ENCODE data around the gene RWDD3.

The RWDD3 gene

DNA sequence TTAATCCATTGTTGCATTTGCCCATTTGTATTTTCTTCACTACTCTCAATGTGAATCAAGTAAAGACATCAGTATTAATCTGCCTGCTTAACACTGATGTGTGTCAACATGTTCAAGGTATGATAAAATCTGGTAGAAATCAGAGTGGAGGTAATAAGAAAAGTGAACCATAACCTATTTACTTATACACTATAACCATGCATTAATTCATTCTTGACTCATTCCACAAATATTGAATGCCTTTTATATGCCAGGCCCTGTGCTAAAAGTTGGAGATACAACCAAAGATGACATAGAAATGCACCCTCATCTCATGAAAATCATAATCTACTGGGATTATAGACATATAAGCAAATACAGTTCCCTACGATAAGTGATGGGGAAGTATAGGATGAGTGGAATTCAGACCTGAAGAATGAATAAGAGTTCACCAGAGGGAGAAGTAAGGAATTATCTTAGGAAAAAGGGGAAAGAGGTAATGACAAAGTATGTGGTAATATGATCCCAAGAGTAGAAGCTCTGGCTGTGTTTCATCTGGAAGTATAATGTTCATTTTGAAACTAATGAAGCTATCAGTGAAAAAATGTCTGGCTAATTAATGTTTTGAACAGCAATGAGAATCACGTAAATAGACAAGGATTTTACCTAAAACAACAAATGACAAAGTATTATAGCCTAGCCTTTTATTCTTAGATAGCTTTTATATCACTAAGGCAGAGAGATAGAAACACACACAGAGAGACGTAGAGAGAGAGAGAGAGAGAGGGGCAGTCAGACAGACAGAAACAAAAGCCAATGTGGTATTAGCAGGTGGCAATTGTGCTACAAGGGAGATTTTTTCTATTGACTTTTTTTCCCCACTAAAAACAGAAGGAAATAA, 7.0 kb upstream of the RWDD3 start:
- no peak overlapping the region for H3K4me3 ChIP-seq (ENCODE audit: low read depth, low read length)
- no peak for DNase-seq (ENCODE audit: low read depth)
- in situ Hi-C loops (cut with HindIII; ENCODE audit: low sequenced_read_pairs): loop anchor here (5.0 to 25.0 kb wide), 2 partner anchors 145 to 315 kb away; no protein-coding TSS in a partner anchor
- no peak for TF ChIP-seq CTCF (IDR thresholded peaks at IDR 0.05; ENCODE audit: low read depth, low read length, missing control alignments)

DNA sequence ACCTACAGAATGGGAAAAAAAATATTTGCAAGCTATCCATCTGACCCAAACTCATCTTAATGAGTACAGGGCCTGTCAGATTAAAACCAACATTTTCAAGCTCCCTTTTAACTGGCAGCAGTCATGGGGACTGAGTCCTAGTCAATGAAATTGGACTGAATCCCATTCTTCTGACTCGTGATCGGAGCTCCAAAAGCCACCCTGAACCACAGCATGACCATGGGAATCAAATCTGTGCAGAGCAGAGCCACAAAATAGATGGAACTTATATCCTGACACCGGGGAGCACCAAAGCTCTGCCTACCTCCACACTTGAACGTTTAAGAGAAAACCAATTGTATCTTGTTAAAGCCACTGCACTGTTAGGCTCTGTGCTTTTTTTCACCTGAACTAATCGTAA, 5.0 kb upstream of the RWDD3 start:
- no peak for DNase-seq (ENCODE audit: low read depth)
- TF ChIP-seq CTCF (IDR thresholded peaks at IDR 0.05; ENCODE audit: low read depth, low read length, missing control alignments): no peak
- H3K4me3 ChIP-seq (ENCODE audit: low read depth, low read length): no peak overlapping the region
- in situ Hi-C loops (cut with HindIII; ENCODE audit: low sequenced_read_pairs): loop anchor here (5.0 to 25.0 kb wide), 2 partner anchors 147 to 317 kb away; no protein-coding TSS in a partner anchor

GRCh38 chr1:95229706-95230105, 4.3 kb upstream of the RWDD3 start:
- in situ Hi-C loops (cut with HindIII; ENCODE audit: low sequenced_read_pairs): loop anchor here (5.0 to 25.0 kb wide), 2 partner anchors 147 to 317 kb away; no protein-coding TSS in a partner anchor
- no peak for DNase-seq (ENCODE audit: low read depth)
- TF ChIP-seq CTCF (IDR thresholded peaks at IDR 0.05; ENCODE audit: low read depth, low read length, missing control alignments): no peak
- H3K4me3 ChIP-seq (ENCODE audit: low read depth, low read length): no peak overlapping the region

DNA sequence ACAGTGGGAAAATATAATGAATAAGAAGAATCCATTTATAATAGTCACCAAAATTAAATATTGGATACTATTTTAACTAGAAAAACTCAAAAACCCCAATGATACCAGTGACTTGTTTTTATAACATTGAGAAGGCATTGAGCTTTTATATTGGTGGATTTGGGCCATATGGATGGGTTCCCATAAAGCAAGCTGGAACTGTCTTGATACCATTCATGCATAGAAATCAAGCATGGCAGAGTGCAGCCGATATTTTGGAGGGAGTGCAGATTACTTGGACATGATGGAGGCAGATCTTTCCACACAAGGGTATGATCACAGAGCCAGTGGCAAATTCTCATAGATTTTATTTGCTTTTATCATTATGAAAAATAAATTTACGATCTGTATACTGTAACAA, 3.8 kb upstream of the RWDD3 start:
- no peak for DNase-seq (ENCODE audit: low read depth)
- in situ Hi-C loops (cut with HindIII; ENCODE audit: low sequenced_read_pairs): loop anchor here (25.0 kb wide), 1 partner anchor 318 kb away; no protein-coding TSS in a partner anchor
- TF ChIP-seq CTCF (IDR thresholded peaks at IDR 0.05; ENCODE audit: low read depth, low read length, missing control alignments): no peak
- H3K4me3 ChIP-seq (ENCODE audit: low read depth, low read length): no peak overlapping the region

- H3K4me3 ChIP-seq (ENCODE audit: low read depth, low read length): no peak overlapping the region
- no peak for TF ChIP-seq CTCF (IDR thresholded peaks at IDR 0.05; ENCODE audit: low read depth, low read length, missing control alignments)
- in situ Hi-C loops (cut with HindIII; ENCODE audit: low sequenced_read_pairs): loop anchor here (25.0 kb wide), 1 partner anchor 318 kb away; no protein-coding TSS in a partner anchor
- DNase-seq (ENCODE audit: low read depth): no peak
Measured at GRCh38 chr1:95230768-95231191, 3.2 kb upstream of the RWDD3 start.

DNA sequence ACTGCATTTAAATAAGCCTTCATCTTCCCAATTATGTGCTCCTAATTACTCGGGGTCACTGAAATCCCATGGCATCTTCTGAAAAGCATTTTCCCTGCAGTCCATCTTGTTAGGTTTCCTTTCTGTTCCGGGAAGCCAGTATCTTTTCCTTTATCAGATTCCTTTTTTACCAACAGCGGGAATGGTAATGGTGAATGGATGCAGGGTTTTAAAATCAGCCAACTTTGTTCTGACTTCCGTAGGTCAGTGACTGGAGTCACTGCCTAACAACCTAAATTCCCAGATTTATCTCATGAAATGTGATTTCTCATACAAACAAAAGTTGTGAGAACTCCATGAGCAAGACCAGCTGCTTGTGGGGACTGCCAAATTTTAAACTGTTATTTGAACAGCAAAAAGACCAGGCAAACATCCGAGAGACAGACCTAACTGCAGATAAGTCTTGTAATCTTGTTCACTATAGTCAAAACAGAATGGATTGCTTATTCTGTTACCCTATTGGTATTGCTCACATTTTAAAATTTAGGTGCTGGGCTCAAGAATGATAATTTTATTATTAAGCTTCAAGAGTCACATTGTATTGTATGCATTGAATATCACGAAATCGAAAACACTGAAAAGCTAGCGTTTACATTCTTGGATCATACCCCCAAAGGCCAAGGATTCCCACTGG, 1.2 kb upstream of the RWDD3 start:
- peak overlapping the region; percentile 69 for H3K4me3 ChIP-seq (ENCODE audit: low read depth, low read length)
- no peak for TF ChIP-seq CTCF (IDR thresholded peaks at IDR 0.05; ENCODE audit: low read depth, low read length, missing control alignments)
- no peak for DNase-seq (ENCODE audit: low read depth)
- in situ Hi-C loops (cut with HindIII; ENCODE audit: low sequenced_read_pairs): loop anchor here (25.0 kb wide), 1 partner anchor 320 kb away; no protein-coding TSS in a partner anchor
